KMS-11 (cell line): ENCODE results near the gene SP100.
"Not testable (repeated sequence)": the region's sequence is repeated elsewhere in the genome, so short reads cannot be mapped to it uniquely, and the experiment has no call there.

Experiments used
- H2AFZ ChIP-seq: fragments of 200-600 bp; sonication (generic); 2 replicates; pipeline ENCODE4 v1.6.1; 2016; ENCODE audit warnings: antibody characterized with exemption, mixed run types, low read depth
- H3K27ac ChIP-seq: fragments of 200-600 bp; sonication (generic); 2 replicates; pipeline ENCODE4 v1.6.1; 2016; ENCODE audit warnings: mild to moderate bottlenecking, mixed run types
- H3K27me3 ChIP-seq: fragments of 200-600 bp; sonication (generic); 2 replicates; pipeline ENCODE4 v1.6.1; 2017; ENCODE audit warnings: mild to moderate bottlenecking, low read depth, mixed run types, moderate library complexity; ENCODE audit not compliant: insufficient read depth
- H3K36me3 ChIP-seq: fragments of 200-600 bp; sonication (generic); 2 replicates; pipeline ENCODE4 v1.6.1; 2017; ENCODE audit warnings: mild to moderate bottlenecking, mixed run types; ENCODE audit not compliant: insufficient read depth
- H3K4me1 ChIP-seq: fragments of 200-600 bp; sonication (generic); 2 replicates; pipeline ENCODE4 v1.6.1; 2016; ENCODE audit warnings: mild to moderate bottlenecking, low read depth, mixed run types; ENCODE audit not compliant: poor library complexity, severe bottlenecking
- H3K4me2 ChIP-seq: fragments of 200-600 bp; sonication (generic); 2 replicates; pipeline ENCODE4 v1.7.0; 2016; ENCODE audit warnings: mild to moderate bottlenecking, mixed run types
- H3K4me3 ChIP-seq: fragments of 200-600 bp; sonication (generic); IDR thresholded peaks from 2 replicates; pipeline ENCODE4 v1.6.1; 2017; ENCODE audit warnings: low read depth, low read length, mixed read lengths; ENCODE audit not compliant: insufficient read depth
- H3K79me2 ChIP-seq: fragments of 200-600 bp; sonication (generic); 2 replicates; pipeline ENCODE4 v1.6.1; 2016; ENCODE audit warnings: low read depth, mixed run types; ENCODE audit not compliant: insufficient read depth
- H3K9ac ChIP-seq: fragments of 200-600 bp; sonication (generic); 2 replicates; pipeline ENCODE4 v1.6.1; 2016; ENCODE audit warnings: mild to moderate bottlenecking, mixed run types
- H4K20me1 ChIP-seq: fragments of 200-600 bp; sonication (generic); 2 replicates; pipeline ENCODE4 v1.6.1; 2016; ENCODE audit warnings: mild to moderate bottlenecking, mixed run types; ENCODE audit not compliant: insufficient read depth
- CTCF ChIP-seq: fragments of 200-600 bp; sonication (generic); conservative IDR thresholded peaks from 2 replicates; pipeline ENCODE4 v1.6.1; 2017; ENCODE audit warnings: low read depth, mild to moderate bottlenecking, antibody characterized with exemption, low read length, moderate library complexity, mixed read lengths

The SP100 gene

GRCh38 chr2:230485801-230486341, 69.9 kb downstream of the SP100 start:
- Histone ChIP-seq H3K4me1 (no peaks in the 10 kb centered on the region), H3K27me3 (no peaks in the 10 kb centered on the region), H3K27ac (no peak overlapping the region), H4K20me1 (no peaks in the 10 kb centered on the region), H3K36me3 (no peaks in the 10 kb centered on the region), H3K79me2 (no peaks in the 10 kb centered on the region), H2AFZ (no peak overlapping the region), H3K4me2 (no peak overlapping the region), H3K4me3 (no peak overlapping the region), H3K9ac (no peak overlapping the region)
- TF ChIP-seq CTCF: no peak

- not testable (repeated sequence) for H3K27me3 ChIP-seq
These were observed 75.2 kb downstream of the SP100 start for GRCh38 chr2:230491219-230491618.

GRCh38 chr2:230492107-230492506, 76.1 kb downstream of the SP100 start:
- no peaks in the 10 kb centered on the region for H3K27me3 ChIP-seq
- H3K27ac ChIP-seq: no peak overlapping the region
- no peak overlapping the region for H3K4me2 ChIP-seq
- no peak overlapping the region for H2AFZ ChIP-seq
- H4K20me1 ChIP-seq: no peaks in the 10 kb centered on the region
- H3K4me3 ChIP-seq: no peak overlapping the region
- H3K4me1 ChIP-seq: no peaks in the 10 kb centered on the region
- TF ChIP-seq CTCF: no peak
- no peaks in the 10 kb centered on the region for H3K36me3 ChIP-seq
- H3K79me2 ChIP-seq: no peaks in the 10 kb centered on the region
- no peak overlapping the region for H3K9ac ChIP-seq

More at GRCh38 chr2:230491219-230491618, 75.2 kb downstream of the SP100 start:
- H3K9ac ChIP-seq, H4K20me1 ChIP-seq, H3K4me3 ChIP-seq, H3K36me3 ChIP-seq, H3K4me2 ChIP-seq, H2AFZ ChIP-seq, H3K79me2 ChIP-seq, H3K4me1 ChIP-seq, H3K27ac ChIP-seq: not testable (repeated sequence)

- Histone ChIP-seq H3K4me2 (no peak overlapping the region), H3K4me1 (no peaks in the 10 kb centered on the region), H2AFZ (no peak overlapping the region), H3K9ac (no peak overlapping the region), H3K79me2 (no peaks in the 10 kb centered on the region), H3K27me3 (no peaks in the 10 kb centered on the region), H4K20me1 (no peaks in the 10 kb centered on the region), H3K4me3 (no peak overlapping the region), H3K27ac (no peak overlapping the region), H3K36me3 (no peaks in the 10 kb centered on the region)
- TF ChIP-seq CTCF: no peak
These were observed 79.0 kb downstream of the SP100 start for GRCh38 chr2:230494980-230495379.

GRCh38 chr2:230496891-230497290, 80.9 kb downstream of the SP100 start:
- no peaks in the 10 kb centered on the region for H3K79me2 ChIP-seq
- H3K27me3 ChIP-seq: no peaks in the 10 kb centered on the region
- H4K20me1 ChIP-seq: no peaks in the 10 kb centered on the region
- H3K9ac ChIP-seq: no peak overlapping the region
- no peak overlapping the region for H3K27ac ChIP-seq
- H2AFZ ChIP-seq: no peak overlapping the region
- TF ChIP-seq CTCF: no peak
- H3K4me2 ChIP-seq: no peak overlapping the region
- H3K4me3 ChIP-seq: no peak overlapping the region
- no peaks in the 10 kb centered on the region for H3K36me3 ChIP-seq
- H3K4me1 ChIP-seq: no peaks in the 10 kb centered on the region
